Measurements from ENCODE around the gene PRKX. TPM values are rescaled to one million over a fixed set of nuclear protein-coding genes. Genes with fewer than 3 reads are reported as not detected.
"Not testable (repeated sequence)": the region's sequence is repeated elsewhere in the genome, so short reads cannot be mapped to it uniquely, and the experiment has no call there.

The PRKX gene
- total and polyA plus RNA-seq, 2 of the 8 experiments (the other 6 are each of a cell fraction or from before 2014, with no cell fraction given): 19.4 to 55.3 TPM

GRCh38 chrX:3611744-3612143 lies 101.7 kb downstream of the PRKX start:
- H2AK5ac ChIP-seq (ENCODE audit: low read depth, low read length); H3K18ac ChIP-seq (ENCODE audit: extremely low read depth, low read length); H4K91ac ChIP-seq (replicated peaks; ENCODE audit: insufficient read length, low read length); H3K4me1 ChIP-seq (replicated peaks in 1 of 4; ENCODE audit: control insufficient read depth in 3 of 4, insufficient read depth in 4 of 4, low read length in 3 of 4); POLR2A ChIA-PET (ENCODE audit: partially characterized antibody); H2BK12ac ChIP-seq (ENCODE audit: low read depth, low read length); H3K9me3 ChIP-seq (ENCODE audit: insufficient read depth in 2 of 2, low read depth in 1 of 2, low read length in 1 of 2); DNase-seq (ENCODE audit: low read depth in 1 of 2, low spot score in 2 of 2); H4K5ac ChIP-seq (ENCODE audit: insufficient read length, low read depth, low read length); CTCF ChIA-PET (ENCODE audit: partially characterized antibody); H3K56ac ChIP-seq (replicated peaks; ENCODE audit: insufficient read length, low read depth, low read length); H2BK120ac ChIP-seq (replicated peaks; ENCODE audit: low read depth, low read length); H3K4me2 ChIP-seq (ENCODE audit: insufficient read depth in 1 of 2, low read depth in 2 of 2, low read length in 2 of 2); FAIRE-seq; H2AFZ ChIP-seq (ENCODE audit: low read length); H3K4ac ChIP-seq (replicated peaks; ENCODE audit: insufficient read length, low read depth, low read length); H3K27ac ChIP-seq (ENCODE audit: low read depth, low read length); H2BK5ac ChIP-seq (ENCODE audit: low read depth, low read length); H2BK15ac ChIP-seq (ENCODE audit: low read length); H3K23ac ChIP-seq (ENCODE audit: insufficient read length); H3K23me2 ChIP-seq (ENCODE audit: low read depth, low read length); H3K79me1 ChIP-seq (ENCODE audit: low read depth, low read length); H3K4me3 ChIP-seq (ENCODE audit: extremely low read depth in 1 of 4, insufficient read depth in 2 of 4, low read depth in 3 of 4, low read length in 4 of 4); H3K27me3 ChIP-seq (replicated peaks in 1 of 4; ENCODE audit: control insufficient read depth in 3 of 4, extremely low read depth in 1 of 4, insufficient read depth in 3 of 4, low read length in 3 of 4); H3K14ac ChIP-seq (ENCODE audit: insufficient read length); H4K8ac ChIP-seq (ENCODE audit: extremely low read depth, insufficient read depth, low read length); H3K9ac ChIP-seq (replicated peaks in 1 of 4; ENCODE audit: extremely low read depth in 1 of 4, low read depth in 3 of 4, low read length in 3 of 4); H4K20me1 ChIP-seq (replicated peaks in 1 of 2; ENCODE audit: control insufficient read depth in 1 of 2, insufficient read depth in 2 of 2, low read length in 2 of 2); H3K79me2 ChIP-seq (ENCODE audit: control insufficient read depth in 1 of 2, insufficient read depth in 2 of 2, low read length in 2 of 2); H2BK20ac ChIP-seq (ENCODE audit: low read length): not testable (repeated sequence)
- peaks cover 1 to 15% (median 7%) of the 10 kb centered on the region in 4 experiments; a peak in 7 of 8 replicates for H3K36me3 ChIP-seq (ENCODE audit: control insufficient read depth in 2 of 4, insufficient read depth in 4 of 4, low read length in 3 of 4)
- WGBS, 2 experiments (ENCODE audit: extremely low coverage in 1 of 2, insufficient coverage in 1 of 2, insufficient read length in 1 of 2, insufficient replicate concordance in 2 of 2, low coverage in 1 of 2, low lambda C conversion rate in 2 of 2, missing lambda C conversion rate in 1 of 2): 94% methylated on average over 3 of the region's 6 CpGs; no CpG with 5 or more reads in 1 of the 2 experiments
